HG02943 (cell line): ENCODE measurements around the gene ETAA1.

Experiments
- ATAC-seq: cut with Tn5 transposase; IDR thresholded peaks from one replicate; pipeline ENCODE4 v1.9.1; 2021; ENCODE audit warnings: mild to moderate bottlenecking, low read depth, moderate library complexity; ENCODE audit not compliant: unreplicated experiment

ETAA1 gene

GRCh38 chr2:67436221-67436620 lies 39.1 kb downstream of the ETAA1 start:
- no peak for ATAC-seq

- no peak for ATAC-seq
These were observed 40.0 kb downstream of the ETAA1 start for GRCh38 chr2:67437114-67437513.

GRCh38 chr2:67438337-67438736 lies 41.2 kb downstream of the ETAA1 start:
- no peak for ATAC-seq

- ATAC-seq, result no peak
These were observed 48.6 kb downstream of the ETAA1 start for GRCh38 chr2:67445652-67446268.

- no peak for ATAC-seq
These were observed 49.4 kb downstream of the ETAA1 start for GRCh38 chr2:67446491-67446911.

GRCh38 chr2:67448648-67449047 lies 51.5 kb downstream of the ETAA1 start:
- no peak for ATAC-seq

- ATAC-seq, result no peak
These were observed 54.1 kb downstream of the ETAA1 start for GRCh38 chr2:67451086-67451832.

GRCh38 chr2:67453310-67453709 lies 56.2 kb downstream of the ETAA1 start:
- no peak for ATAC-seq

GRCh38 chr2:67455219-67456142 lies 58.3 kb downstream of the ETAA1 start:
- ATAC-seq, result no peak

GRCh38 chr2:67456428-67456827 lies 59.3 kb downstream of the ETAA1 start:
- ATAC-seq, result no peak

GRCh38 chr2:67457699-67458098 lies 60.6 kb downstream of the ETAA1 start:
- no peak for ATAC-seq

- ATAC-seq, result no peak
These were observed 62.6 kb downstream of the ETAA1 start for GRCh38 chr2:67459761-67460160.
